Measurements from ENCODE around the gene GTF2F1. TPM values are rescaled to one million over a fixed set of nuclear protein-coding genes. Genes with fewer than 3 reads are reported as not detected.

GTF2F1 gene
- total and polyA plus RNA-seq, 9 of the 15 experiments (the other 6 are each of a cell fraction or from before 2014, with no cell fraction given): 4.7 to 75.4 (median 68.4) TPM

- TF ChIP-seq POLR2AphosphoS5 (IDR thresholded peaks at IDR 0.05; ENCODE audit: control insufficient read depth, insufficient read depth, low read depth, low read length): peak; percentile 26; the same call in 1 of the 2 replicates
- TF ChIP-seq CTBP1 (IDR thresholded peaks at IDR 0.05; ENCODE audit: borderline replicate concordance): peak; percentile 7; the same call in 1 of the 2 replicates
- TF ChIP-seq ETV5 (CRISPR knock-in tag; IDR thresholded peaks at IDR 0.05; ENCODE audit: low read depth): peak; percentile 53; the same call in 1 of the 2 replicates
- no peak for TF ChIP-seq SMAD2 (IDR thresholded peaks at IDR 0.05; ENCODE audit: low read depth, low read length)
- TF ChIP-seq, protein P1, sequence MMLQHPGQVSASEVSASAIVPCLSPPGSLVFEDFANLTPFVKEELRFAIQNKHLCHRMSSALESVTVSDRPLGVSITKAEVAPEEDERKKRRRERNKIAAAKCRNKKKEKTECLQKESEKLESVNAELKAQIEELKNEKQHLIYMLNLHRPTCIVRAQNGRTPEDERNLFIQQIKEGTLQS (IDR thresholded peaks at IDR 0.05): peak; percentile 88
- TF ChIP-seq, protein P1 (CRISPR knock-in tag; conservative IDR thresholded peaks at IDR 0.05): no peak
- no peak for TF ChIP-seq HMBOX1 (IDR thresholded peaks at IDR 0.05)
- peak; percentile 78 for TF ChIP-seq ZBTB2 (IDR thresholded peaks at IDR 0.05)
- TF ChIP-seq JUN (IDR thresholded peaks at IDR 0.05; ENCODE audit: borderline replicate concordance, low read depth, low read length): peak; percentile 6; the same call in 1 of the 2 replicates
- no peak; the same call in 1 of the 2 replicates for TF ChIP-seq JUN (CRISPR knock-in tag; IDR thresholded peaks at IDR 0.05; ENCODE audit: borderline replicate concordance)
- 0 out of 2 replicates have a peak, but pooled peaks have one; percentile 48 for TF ChIP-seq HDAC8 (tag; IDR thresholded peaks at IDR 0.05)
- peak; percentile 86 for TF ChIP-seq C11orf30 (IDR thresholded peaks at IDR 0.05; ENCODE audit: low read depth)
- peak; percentile 15 for TF ChIP-seq POLR2B (IDR thresholded peaks at IDR 0.05; ENCODE audit: low read depth, partially characterized antibody)
- TF ChIP-seq ZNF143 (CRISPR knock-in tag; IDR thresholded peaks at IDR 0.05): peak; percentile 67; the same call in 1 of the 2 replicates
- peak; percentile 95 to 96 for TF ChIP-seq NRF1 (conservative IDR thresholded peaks at IDR 0.05 in 1 of 2, IDR thresholded peaks at IDR 0.05 in 1 of 2)
- TF ChIP-seq KDM4B (IDR thresholded peaks at IDR 0.05; ENCODE audit: borderline replicate concordance in 2 of 2, low read depth in 1 of 2): peak in 1 of 2 experiments; percentile 33; a peak in 1 of 4 replicates
- no peak for TF ChIP-seq EWSR1 (IDR thresholded peaks at IDR 0.05; ENCODE audit: borderline replicate concordance, low read depth, partially characterized antibody)
- TF ChIP-seq HNRNPL (IDR thresholded peaks at IDR 0.05; ENCODE audit: low read depth, low read length): no peak
- peak; percentile 9 for TF ChIP-seq SP2 (IDR thresholded peaks at IDR 0.05; ENCODE audit: extremely low read depth, low read depth, low read length, poor library complexity, severe bottlenecking)
- peak; percentile 47; the same call in 1 of the 2 replicates for TF ChIP-seq HDAC2 (IDR thresholded peaks at IDR 0.05)
- TF ChIP-seq, protein P2, sequence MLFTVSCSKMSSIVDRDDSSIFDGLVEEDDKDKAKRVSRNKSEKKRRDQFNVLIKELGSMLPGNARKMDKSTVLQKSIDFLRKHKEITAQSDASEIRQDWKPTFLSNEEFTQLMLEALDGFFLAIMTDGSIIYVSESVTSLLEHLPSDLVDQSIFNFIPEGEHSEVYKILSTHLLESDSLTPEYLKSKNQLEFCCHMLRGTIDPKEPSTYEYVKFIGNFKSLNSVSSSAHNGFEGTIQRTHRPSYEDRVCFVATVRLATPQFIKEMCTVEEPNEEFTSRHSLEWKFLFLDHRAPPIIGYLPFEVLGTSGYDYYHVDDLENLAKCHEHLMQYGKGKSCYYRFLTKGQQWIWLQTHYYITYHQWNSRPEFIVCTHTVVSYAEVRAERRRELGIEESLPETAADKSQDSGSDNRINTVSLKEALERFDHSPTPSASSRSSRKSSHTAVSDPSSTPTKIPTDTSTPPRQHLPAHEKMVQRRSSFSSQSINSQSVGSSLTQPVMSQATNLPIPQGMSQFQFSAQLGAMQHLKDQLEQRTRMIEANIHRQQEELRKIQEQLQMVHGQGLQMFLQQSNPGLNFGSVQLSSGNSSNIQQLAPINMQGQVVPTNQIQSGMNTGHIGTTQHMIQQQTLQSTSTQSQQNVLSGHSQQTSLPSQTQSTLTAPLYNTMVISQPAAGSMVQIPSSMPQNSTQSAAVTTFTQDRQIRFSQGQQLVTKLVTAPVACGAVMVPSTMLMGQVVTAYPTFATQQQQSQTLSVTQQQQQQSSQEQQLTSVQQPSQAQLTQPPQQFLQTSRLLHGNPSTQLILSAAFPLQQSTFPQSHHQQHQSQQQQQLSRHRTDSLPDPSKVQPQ (CRISPR knock-in tag; IDR thresholded peaks at IDR 0.05; ENCODE audit: borderline replicate concordance): no peak
Observed at GRCh38 chr19:6393074-6393982, at the start of gene GTF2F1 (continued).

Data from K562 (cell line).